Body of pancreas (tissue), 4 donors: Measurements from ENCODE around the gene CCDC138. TPM values are rescaled to one million over a fixed set of nuclear protein-coding genes. Genes with fewer than 3 reads are reported as not detected.

Source experiments
- ATAC-seq: fragments of 150-250 bp; one replicate; pipeline ENCODE4 v1.9.1; 2016
- DNase-seq, 4 donors: peaks; one replicate each; pipeline ENCODE4 v3.0.0-alpha.2; 2019
- H3K27ac ChIP-seq, 4 donors: fragments of 200-600 bp; sonication (generic); 1 replicate in 3 of 4; 2 replicates in 1 of 4; pipeline versions ENCODE4 v1.5.1 to v1.6.1; 2016 to 2019; ENCODE audit warnings: mild to moderate bottlenecking in 1 of 4, mixed read lengths in 1 of 4, moderate library complexity in 1 of 4
- H3K27me3 ChIP-seq, 2 donors: fragments of 200-600 bp; sonication (generic); one replicate each; pipeline ENCODE4 v1.6.0; 2016; ENCODE audit warnings: mild to moderate bottlenecking in 1 of 2
- H3K36me3 ChIP-seq, 2 donors: fragments of 200-600 bp; sonication (generic); replicated peaks in 1 of 2; 2 replicates each; pipeline ENCODE4 v1.5.1; 2016; ENCODE audit warnings: low read depth in 2 of 2; ENCODE audit not compliant: insufficient read depth in 1 of 2
- H3K4me1 ChIP-seq: fragments of 200-600 bp; sonication (generic); one replicate; pipeline ENCODE4 v1.6.0; 2016
- H3K4me3 ChIP-seq, 2 donors: fragments of 200-600 bp; sonication (generic); 1 replicate in 1 of 2; 2 replicates in 1 of 2; pipeline ENCODE4 v1.5.1; 2016 to 2019
- H3K9me3 ChIP-seq, 3 donors: fragments of 200-600 bp; sonication (generic); 1 replicate in 2 of 3; 2 replicates in 1 of 3; pipeline ENCODE4 v1.5.1; 2016
- POLR2A ChIP-seq, 3 donors: fragments of 450-650 bp; IDR thresholded peaks; one replicate each; pipeline ENCODE4 v1.6.1; 2016; ENCODE audit warnings: antibody characterized with exemption in 3 of 3, mild to moderate bottlenecking in 2 of 3
- WGBS, 2 donors: methylation state at CpG; one replicate each; pipeline ENCODE4 v1.1.5; 2017; 5-methylcytosine and 5-hydroxymethylcytosine counted together
- intact Hi-C: fragments of 100-400 bp; cut with DNase I; formaldehyde crosslinking; loops from one replicate; pipeline ENCODE4 v1.15.1; 2023
- total RNA-seq, 2 donors: library from RNA; depleted of rRNA; stranded (reverse); fragments of >200 nt; gene quantifications; one replicate each; pipeline ENCODE4 v1.1.0, GENCODE V29; 2016
- TF ChIP-seq, protein P1 (sequence below), 7 experiments: fragments of 450-650 bp in 4 of 7; fragments of 200-600 bp in 3 of 7; sonication (generic) in 3 of 7; IDR thresholded peaks; one replicate each; pipeline ENCODE4 v1.5.1; 2016 to 2019; ENCODE audit warnings: antibody characterized with exemption in 7 of 7

CCDC138 gene
- total RNA-seq, 2 donors from 2014 or later, result 3.1 to 9.6 TPM

DNA sequence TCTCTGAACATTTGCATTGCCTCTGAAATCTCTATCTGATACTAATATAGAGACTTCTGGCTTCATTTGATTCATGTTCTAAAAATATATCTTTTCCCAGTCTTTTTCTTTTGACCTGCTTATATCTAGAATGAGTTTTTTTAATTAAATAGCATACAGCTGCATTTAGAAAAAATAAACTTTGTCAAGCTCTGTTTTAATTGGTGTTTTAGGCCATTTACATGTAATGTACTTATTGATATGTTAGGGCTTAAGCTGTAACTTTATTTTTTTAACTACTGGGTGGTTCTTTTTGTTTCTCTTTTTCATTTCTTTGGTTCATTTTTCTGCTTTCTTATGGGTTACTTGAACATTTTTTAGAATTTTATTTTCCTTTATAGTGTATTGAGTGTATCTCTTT lies 54.9 kb downstream of the CCDC138 start:
- no peaks in the 10 kb centered on the region for H3K9me3 ChIP-seq
- H3K4me1 ChIP-seq, result no peaks in the 10 kb centered on the region
- DNase-seq (no peak), ATAC-seq (no peak)
- H3K4me3 ChIP-seq, result no peak overlapping the region
- H3K36me3 ChIP-seq, result no peaks in the 10 kb centered on the region
- TF ChIP-seq, protein P1, sequence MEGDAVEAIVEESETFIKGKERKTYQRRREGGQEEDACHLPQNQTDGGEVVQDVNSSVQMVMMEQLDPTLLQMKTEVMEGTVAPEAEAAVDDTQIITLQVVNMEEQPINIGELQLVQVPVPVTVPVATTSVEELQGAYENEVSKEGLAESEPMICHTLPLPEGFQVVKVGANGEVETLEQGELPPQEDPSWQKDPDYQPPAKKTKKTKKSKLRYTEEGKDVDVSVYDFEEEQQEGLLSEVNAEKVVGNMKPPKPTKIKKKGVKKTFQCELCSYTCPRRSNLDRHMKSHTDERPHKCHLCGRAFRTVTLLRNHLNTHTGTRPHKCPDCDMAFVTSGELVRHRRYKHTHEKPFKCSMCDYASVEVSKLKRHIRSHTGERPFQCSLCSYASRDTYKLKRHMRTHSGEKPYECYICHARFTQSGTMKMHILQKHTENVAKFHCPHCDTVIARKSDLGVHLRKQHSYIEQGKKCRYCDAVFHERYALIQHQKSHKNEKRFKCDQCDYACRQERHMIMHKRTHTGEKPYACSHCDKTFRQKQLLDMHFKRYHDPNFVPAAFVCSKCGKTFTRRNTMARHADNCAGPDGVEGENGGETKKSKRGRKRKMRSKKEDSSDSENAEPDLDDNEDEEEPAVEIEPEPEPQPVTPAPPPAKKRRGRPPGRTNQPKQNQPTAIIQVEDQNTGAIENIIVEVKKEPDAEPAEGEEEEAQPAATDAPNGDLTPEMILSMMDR (IDR thresholded peaks at IDR 0.05), result no peak
- H3K27me3 ChIP-seq, result no peaks in the 10 kb centered on the region
- intact Hi-C loops, result no loop called here
- no peak overlapping the region for H3K27ac ChIP-seq

DNA sequence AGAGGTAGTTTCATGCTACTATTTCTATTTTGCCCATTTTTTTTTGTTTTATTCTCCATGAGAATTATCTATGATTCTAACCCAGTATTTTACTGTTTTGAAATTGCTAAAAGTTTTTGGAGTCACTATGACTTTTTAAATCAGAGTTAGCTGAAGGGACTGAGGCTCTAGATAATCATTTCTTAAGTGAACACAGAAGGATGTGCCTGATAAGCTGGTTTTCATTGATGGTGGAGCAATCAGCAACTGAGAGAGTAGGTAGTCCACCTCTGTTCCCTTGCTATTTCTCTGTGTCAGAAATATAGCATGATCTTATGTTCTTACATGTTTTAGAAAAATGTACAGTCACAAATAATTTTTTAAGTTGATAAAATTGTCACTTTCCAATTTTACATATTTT lies 59.4 kb downstream of the CCDC138 start:
- TF ChIP-seq POLR2A (IDR thresholded peaks at IDR 0.05), result no peak
- TF ChIP-seq, protein P1 (IDR thresholded peaks at IDR 0.05), result no peak
- no peak for ATAC-seq
- intact Hi-C loops, result no loop called here
- Histone ChIP-seq H3K36me3 (no peaks in the 10 kb centered on the region), H3K27me3 (no peaks in the 10 kb centered on the region), H3K4me1 (no peaks in the 10 kb centered on the region), H3K4me3 (no peak overlapping the region), H3K27ac (no peak overlapping the region), H3K9me3 (no peaks in the 10 kb centered on the region)
- DNase-seq, result no peak

- no peaks in the 10 kb centered on the region for H3K9me3 ChIP-seq
- no peak overlapping the region for H3K27ac ChIP-seq
- no peak overlapping the region for H3K4me3 ChIP-seq
- DNase-seq, result no peak
- TF ChIP-seq, protein P1 (IDR thresholded peaks at IDR 0.05), result no peak
- no peak for TF ChIP-seq POLR2A (IDR thresholded peaks at IDR 0.05)
- 28 to 55% methylated on average over 1 of the region's 1 CpG for WGBS, 2 donors
- H3K27me3 ChIP-seq, result no peaks in the 10 kb centered on the region
- intact Hi-C loops, result no loop called here
- no peaks in the 10 kb centered on the region for H3K4me1 ChIP-seq
- no peak for ATAC-seq
- no peaks in the 10 kb centered on the region for H3K36me3 ChIP-seq
These were observed 60.4 kb downstream of the CCDC138 start for GRCh38 chr2:108847000-108847399.

- Histone ChIP-seq H3K4me3 (no peak overlapping the region), H3K27me3 (no peaks in the 10 kb centered on the region), H3K36me3 (no peaks in the 10 kb centered on the region), H3K9me3 (no peaks in the 10 kb centered on the region), H3K27ac (no peak overlapping the region), H3K4me1 (no peaks in the 10 kb centered on the region)
- DNase-seq, result no peak
- intact Hi-C loops, result no loop called here
- TF ChIP-seq POLR2A (IDR thresholded peaks at IDR 0.05), result no peak
- 92 to 93% methylated on average over 3 of the region's 3 CpGs for WGBS, 2 donors
- no peak for ATAC-seq
These were observed 65.8 kb downstream of the CCDC138 start for GRCh38 chr2:108852375-108852774.

GRCh38 chr2:108853421-108853820 lies 66.8 kb downstream of the CCDC138 start:
- H3K27me3 ChIP-seq, result no peaks in the 10 kb centered on the region
- no peak overlapping the region for H3K4me3 ChIP-seq
- TF ChIP-seq, protein P1 (IDR thresholded peaks at IDR 0.05), result no peak
- no peak for TF ChIP-seq POLR2A (IDR thresholded peaks at IDR 0.05)
- WGBS, 2 donors, result 63 to 64% methylated on average over 2 of the region's 2 CpGs
- no peak overlapping the region for H3K27ac ChIP-seq
- ATAC-seq, result no peak
- no peaks in the 10 kb centered on the region for H3K36me3 ChIP-seq
- H3K4me1 ChIP-seq, result no peaks in the 10 kb centered on the region
- intact Hi-C loops, result no loop called here
- no peak for DNase-seq
- no peaks in the 10 kb centered on the region for H3K9me3 ChIP-seq
